NCI-H2196 treated with DMSO at 0.1 percent for 48 hours (cell line): Measurements from ENCODE around the gene GALNT12.

Source experiments
- DNase-seq: peaks from one replicate; lab custom pipeline; 2025; ENCODE audit not compliant: unreplicated experiment; lab: John Stamatoyannopoulos, UW

GALNT12 gene

DNA sequence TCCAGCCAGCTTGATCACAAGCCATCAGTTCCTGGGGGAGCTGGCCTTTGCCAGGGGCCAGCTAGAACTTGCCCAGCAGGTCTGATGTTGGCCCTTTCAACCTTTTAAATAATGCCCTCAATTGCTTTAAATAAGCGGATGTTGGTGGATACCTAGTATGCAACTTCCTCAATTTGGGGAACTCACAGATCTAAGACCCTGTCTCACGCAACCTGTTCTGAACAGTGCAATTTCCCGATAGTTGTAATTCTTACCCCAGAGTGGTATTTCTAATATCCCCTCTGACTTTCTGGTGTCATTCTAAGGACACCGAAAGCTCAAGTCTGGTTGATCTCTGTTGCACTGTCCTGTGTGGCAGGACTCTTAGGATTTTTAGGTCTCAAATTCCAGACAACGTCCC is 23.1 kb downstream of the GALNT12 start:
- DNase-seq, result no peak

DNA sequence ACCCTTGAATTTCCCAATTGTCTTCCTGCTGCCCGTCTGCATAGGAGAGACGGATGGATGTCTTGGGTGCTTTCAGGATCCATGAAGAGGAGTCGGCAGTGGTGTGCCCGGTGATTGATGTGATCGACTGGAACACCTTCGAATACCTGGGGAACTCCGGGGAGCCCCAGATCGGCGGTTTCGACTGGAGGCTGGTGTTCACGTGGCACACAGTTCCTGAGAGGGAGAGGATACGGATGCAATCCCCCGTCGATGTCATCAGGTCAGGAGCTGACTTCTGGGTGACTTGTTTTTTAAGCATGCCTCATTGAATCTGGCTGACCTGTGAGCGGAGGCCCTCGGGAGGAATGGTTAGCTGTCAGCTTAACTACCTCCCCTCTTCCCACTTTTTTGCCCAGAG is 24.2 kb downstream of the GALNT12 start:
- no peak for DNase-seq

DNA sequence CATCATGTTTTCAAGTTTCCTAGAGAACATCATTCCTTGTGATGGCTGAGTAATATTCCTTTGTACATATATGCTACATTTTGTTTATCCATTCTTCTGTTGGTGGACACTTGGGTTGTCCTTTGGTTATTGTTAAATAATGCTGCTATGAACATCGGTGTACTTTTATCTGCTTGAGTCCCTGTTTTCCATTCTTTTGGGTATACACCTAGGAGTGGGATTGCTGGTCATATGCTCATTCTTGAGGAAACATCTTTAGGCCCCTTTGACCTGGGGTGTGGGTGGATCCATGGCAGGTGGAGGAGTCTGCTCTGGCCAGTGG is 25.3 kb downstream of the GALNT12 start:
- DNase-seq, result no peak

DNA sequence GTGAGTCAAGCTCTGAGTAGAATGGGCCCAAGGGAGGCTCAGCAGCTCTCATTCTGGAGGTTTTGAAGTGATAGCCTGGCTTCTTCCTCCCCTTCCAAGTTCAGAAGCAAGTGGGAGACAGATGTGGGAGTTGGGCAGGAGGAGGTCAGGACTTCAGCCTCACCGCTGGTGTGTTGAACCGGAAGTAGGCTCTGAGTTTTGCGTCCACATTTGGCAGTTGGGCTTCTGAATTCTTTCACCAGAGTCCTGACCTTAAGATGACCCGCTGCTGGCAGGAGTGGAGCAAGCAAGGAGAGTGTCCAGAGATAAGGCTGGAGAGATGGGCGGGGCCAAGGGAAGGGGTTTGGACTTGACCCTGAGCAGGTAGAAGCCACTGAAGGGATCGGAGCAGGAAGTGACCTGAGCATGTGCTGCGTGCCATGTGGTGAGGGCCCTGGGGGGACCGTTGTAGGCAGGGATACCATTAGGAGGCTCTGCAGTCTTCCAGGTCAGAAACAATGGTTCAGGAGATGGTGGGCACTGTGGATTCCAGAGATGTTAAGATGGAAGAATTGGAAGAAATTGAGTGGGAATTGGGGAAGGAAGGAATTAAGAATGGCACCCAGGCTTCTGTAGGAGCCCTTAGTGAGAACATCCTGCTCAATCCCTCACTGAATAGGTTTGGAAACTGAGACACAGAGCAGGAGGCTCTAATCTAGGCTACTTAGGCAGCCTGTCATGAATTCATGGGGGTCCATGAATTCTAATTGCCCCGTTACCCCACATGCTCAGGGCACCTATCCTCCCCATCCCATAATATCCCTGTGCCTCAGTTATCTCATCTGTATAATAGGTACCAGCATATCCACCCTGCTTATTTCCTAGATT is 25.9 kb downstream of the GALNT12 start:
- DNase-seq, result no peak

DNA sequence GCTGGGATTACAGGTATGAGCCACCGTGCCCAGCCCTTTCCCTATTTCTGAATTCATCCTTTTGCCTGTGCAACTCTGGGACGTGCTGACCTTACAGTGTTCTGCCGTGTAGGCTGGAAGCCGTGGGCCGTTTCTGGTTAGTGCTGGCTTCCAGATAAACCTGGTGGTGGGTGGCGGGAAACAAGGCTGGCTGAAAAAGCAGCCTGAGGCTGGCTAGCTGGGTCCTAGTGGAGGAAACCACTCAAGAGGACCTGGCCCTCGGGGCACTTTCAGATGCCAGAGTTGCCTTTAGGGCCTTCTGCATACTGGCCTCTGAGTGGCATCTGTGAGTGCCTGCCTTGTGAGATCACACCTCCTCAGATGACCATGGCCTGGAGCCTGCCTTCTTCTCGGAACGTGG is 26.9 kb downstream of the GALNT12 start:
- DNase-seq, result no peak

DNA sequence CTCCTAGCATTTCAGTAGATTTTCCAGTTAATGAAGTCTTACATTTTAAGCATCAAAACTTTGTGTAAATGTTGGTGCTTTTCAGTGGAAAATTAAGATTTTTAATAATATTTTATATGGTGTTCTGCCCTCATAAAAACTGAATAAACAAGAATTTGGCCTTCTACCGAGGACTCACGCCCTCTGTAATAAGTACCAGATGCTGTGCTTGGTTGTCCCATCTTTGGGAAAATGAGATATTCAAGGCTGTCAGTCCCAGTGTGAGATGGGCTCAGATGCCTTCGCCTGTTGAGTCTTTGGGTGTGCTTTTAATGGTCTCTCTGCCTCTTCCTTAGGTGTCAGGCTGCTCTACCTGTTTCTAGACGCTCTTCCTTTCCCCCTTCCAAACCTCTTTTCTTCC is 28.7 kb downstream of the GALNT12 start:
- no peak for DNase-seq

DNA sequence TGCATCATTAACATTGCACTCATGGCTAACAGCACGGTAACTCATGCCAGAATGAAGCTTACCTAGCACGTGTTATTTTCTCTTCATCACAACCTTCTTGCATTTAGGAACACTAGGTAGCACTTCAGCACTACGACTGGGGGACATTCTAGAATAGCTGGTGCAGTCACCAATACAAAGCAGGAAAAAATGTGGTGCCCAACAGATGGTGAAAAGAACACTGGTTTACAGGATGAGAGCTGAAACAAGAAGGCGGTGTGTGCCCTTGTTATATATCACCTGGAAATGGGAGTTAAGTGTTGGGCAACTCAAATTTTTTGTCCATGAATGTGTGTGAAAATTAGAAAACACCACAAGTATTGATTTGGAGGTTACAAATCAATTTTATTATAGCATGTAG is 30.0 kb downstream of the GALNT12 start:
- no peak for DNase-seq

DNA sequence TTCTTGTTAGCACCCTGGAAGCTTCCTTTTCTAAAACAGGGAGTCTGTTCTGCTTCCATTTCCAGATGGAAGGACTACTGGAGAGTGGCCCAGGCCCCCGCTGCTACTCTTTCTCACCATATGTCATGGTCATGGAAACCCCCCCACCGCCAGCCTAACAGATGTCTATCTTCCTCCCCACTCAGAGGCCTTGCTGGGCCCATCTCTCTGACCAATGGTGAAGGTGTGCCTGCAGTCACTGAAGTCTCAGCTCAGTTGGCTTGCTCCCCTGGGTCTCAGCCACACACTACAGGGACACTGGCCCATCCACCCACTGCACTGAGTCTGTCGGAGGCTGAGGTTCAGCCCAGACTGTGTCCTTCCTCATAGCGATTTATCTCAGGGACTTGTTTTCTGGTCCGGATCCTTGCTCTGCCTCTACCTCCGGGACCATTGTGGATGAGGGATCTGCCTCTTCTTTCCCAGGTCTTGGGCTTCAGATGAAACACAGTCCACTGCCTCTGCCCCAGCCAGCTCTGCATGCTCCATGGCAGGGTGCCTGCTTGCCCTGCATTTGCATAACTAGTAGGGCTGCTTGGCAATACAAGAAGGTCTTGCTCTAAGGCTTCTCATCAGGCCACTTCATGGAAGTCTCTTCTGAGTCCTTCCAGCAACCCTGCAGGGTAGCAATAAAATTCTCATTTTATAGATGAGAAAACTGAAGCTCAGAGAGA is 30.8 kb downstream of the GALNT12 start:
- DNase-seq, result no peak

DNA sequence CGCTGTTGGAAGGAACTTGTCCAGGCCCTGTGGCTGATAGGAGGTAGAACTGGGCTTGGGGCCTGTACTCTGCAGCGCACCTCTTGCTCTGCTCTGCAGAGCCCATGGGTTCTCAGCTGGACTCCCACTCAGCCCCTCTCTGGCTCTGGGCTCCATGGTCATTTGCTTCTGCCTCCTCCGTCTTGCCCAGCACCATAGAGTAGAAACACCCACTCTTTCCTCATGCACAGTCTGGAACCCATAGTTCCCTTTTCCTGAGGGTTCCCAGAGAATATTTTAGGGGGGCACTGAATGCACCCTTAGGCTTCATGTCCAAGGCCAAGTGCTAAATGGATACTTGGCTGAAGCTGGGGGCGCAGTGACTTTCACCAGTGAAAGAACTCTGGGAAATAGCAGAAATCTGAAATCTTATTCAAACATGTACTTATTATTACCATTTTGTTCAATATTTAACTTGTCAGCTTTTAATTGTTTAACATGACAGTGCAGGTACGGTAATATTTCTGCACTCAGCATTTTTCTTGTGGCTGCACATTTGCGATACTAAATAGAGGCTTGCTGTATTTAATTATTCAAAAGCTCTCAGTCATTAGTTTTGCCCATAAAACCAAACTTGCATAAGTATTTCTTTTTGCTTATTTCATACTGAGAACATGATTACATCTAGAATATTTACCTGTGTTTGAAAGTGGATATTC is 31.5 kb downstream of the GALNT12 start:
- no peak for DNase-seq

DNA sequence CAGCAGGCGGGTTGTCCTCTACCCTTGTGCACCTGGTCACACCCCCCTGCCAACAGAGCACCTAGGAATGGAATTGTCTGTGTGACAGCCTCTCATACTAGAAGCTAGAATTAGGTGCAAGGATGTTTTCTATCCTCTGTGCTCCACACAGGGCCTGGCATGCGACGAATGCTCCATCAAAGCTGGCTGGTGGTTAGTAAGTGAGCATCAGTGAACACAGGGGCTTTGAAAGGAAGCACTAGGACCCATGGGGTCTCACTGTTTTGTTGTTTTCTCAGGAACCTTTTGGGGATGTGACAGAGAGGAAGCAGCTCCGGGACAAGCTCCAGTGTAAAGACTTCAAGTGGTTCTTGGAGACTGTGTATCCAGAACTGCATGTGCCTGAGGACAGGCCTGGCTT is 32.3 kb downstream of the GALNT12 start:
- no peak for DNase-seq

DNA sequence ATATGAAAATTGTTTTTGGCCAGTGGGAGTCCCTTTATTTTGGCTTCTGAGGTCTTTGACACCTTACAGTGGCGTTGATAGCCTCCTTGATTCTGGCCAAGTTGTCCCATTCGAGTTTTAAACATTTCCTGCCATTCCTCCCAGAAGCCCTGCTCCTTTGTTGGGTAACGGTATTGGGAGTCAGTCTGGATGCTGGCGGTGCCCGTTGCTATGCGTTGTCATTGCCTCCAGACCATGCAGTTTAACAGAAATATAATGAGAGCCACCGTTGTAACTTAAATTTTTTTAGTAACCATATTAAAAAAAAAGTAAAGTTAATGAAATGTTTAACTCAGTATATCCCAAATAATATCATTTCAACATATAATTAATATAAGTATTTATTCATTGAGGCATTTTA is 35.0 kb downstream of the GALNT12 start:
- DNase-seq, result no peak

DNA sequence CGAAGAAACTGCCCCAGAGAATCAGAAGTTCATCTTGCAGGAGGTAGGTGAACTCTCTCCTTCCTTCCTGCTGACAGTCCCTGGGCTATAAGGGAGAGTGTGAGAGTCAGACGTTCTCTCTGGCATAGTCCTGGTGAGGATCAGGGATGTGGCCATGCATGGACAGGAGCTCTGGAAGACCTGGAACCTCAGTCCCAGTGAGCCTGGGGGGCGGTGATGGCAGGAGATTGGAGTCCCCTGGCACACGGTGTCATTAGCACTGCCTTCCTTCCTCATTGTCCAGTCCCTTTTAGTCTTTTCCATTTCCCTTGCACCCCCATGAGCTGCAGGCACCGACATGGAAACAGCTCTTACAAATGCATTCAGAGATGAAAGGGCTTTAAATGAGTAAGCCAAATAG is 38.6 kb downstream of the GALNT12 start:
- no peak for DNase-seq

DNA sequence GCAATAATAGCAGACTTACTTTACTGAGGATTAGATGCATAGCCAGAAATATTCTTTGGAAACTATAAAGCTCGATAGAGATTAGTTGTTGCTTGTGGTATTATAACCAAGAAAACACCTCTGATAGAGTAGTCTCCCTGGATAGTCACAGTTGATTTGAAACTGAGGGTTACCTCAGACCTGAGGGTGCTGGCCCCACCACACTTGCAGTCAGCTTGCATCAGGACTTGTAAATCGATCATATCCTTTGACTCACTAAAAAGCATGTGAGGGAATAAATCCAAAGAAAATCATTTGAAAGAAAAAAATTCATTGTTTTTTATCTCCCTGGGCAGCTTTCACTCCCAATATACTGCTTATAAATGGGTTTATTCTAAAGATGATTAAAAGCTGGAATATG is 39.4 kb downstream of the GALNT12 start:
- DNase-seq, result no peak

DNA sequence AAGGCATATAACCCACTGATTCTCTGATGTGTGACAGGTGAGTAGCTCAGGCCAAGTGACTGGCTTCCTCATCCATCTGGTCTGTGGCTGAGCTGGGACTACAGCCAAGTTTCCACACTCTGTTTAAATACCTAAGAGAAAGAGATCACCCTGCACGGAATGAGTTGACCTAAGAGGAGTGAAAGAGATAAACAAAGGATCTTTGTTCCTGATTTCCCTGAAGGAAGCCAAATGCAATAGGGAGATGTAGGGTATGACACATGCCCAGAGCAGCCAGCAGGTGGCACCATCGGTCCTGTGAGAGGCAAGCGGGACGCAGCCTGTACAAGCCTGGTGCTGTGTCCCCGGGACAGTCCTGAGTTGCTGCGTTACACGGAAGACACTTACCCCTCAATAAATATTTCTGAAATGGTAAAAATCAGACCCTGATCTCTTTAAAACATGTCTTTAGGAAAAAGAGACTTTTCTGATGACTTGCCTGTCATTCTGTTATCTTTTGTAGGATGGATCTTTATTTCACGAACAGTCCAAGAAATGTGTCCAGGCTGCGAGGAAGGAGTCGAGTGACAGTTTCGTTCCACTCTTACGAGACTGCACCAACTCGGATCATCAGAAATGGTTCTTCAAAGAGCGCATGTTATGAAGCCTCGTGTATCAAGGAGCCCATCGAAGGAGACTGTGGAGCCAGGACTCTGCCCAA is 41.1 kb downstream of the GALNT12 start:
- DNase-seq, result peak; percentile 93

DNA sequence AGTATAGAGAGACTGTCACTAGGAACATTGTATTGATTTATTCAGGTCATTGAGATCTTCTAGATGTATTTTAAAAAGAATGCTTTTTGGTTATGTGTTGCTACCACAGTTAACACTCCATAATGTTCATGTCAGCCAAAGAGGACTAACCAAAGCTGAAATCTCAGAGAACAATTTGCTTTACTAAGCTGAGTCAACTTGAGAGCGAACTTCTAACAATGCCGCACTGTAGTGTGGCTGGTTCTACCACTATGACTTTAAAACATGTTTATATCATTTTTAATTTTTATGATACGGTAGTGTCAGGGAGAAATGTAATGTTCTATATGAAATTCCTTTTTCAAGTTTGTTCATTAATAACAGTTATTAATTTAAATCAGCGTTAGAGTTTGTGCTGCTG is 42.1 kb downstream of the GALNT12 start:
- DNase-seq, result no peak

DNA sequence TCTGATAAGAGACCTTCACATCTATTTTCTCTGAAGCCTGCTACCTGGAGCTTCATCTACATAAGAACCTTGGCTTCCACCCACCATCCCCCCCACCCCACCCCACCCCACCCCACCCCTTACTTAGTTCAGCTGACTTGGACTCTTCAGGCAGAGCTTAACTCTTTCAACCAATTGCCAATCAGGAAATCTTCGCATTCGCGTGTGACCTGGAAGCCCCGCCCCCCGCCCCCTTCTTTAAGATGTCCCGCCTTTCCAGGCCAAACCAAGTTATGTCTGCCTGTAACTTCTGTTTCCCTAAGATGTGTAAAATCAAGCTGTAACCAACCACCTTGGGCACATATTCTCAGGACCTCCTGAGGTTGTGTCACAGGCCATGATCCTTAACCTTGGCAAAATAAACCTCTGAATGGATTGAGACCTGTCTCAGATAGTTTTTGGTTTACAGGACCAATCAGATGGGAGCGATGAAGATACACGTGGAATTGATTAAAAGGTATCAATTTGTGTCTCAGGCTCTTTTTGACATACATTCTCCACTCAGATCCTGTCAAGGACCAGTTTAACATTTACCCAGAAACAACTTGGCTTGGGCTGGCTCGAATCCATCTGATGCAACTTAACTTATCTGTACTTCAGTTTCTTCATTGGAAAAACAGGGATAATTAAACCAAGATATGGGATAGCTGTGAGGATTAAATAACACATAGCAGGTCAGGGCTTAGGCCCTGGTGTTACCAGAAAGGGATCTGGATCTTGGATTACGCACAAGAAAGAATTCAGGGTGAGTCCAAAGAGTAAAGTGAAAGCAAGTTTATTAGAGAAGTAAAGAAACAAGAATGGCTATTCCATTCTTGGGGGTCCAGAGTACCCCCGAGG is 43.6 kb downstream of the GALNT12 start:
- DNase-seq, result no peak

DNA sequence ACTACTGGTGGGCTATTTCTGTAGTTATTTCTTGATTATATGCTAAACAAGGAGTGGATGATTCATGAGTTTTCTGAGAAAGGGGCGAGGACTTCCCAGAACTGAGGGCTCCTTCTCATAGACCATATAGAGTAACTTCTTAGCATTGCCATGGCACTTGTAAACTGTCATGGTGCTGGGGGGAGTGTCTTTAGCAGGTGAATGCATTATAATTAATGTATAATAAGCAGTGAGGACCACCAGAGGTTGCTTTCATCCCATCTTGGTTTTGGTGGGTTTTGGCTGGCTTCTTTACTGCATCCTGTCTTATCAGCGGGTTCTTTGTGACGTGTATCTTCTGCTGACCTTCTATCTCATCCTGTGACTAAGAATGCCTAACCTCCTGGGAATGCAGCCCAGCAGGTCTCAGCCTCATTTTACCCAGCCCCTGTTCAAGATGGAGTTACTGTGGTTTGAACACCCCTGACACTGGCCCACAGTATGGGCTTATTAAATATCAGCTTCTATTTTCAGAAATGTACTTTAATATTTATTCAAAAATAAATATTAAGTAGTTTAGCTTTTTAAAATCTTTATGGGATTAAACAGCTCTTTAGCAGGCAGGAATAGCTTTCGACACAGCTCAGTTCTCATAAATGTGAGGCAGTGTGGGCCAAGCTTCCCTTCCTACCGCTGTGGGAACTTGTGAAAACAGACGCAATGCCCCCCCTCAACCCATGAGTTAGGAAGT is 44.4 kb downstream of the GALNT12 start:
- no peak for DNase-seq

DNA sequence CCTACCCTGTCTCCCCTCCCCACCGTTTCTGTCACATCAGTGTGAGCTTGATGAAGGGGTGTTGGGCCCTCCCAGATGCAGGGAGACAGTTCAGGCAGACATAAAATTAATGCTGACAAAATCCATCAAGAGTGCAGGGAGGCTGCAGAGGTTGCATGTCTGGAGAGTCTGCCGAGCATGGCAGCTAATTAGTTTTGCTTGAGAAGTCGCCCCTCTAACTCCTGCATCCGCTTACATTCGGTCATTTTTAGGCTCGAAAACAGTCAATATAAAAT is 44.9 kb downstream of the GALNT12 start:
- no peak for DNase-seq

DNA sequence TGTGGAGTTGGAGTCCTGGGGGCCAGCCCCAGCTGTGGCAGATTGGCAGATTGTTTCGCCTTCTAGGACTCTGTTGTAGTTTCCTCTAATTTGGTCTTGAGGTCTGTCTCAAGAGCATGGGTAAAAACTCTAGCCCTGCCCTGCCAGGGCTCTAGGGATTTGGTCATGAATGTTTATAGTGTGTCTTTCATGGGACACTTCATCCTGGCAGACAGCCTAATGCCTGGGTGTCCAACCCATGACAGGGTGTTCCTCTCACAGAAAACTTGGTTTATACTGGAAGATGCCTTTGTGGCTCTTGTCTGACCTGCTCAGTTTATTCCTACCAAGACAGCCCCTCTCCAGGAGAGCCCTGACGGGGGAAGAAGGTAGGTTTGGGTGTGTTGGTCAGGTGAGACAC is 45.5 kb downstream of the GALNT12 start:
- DNase-seq, result no peak

DNA sequence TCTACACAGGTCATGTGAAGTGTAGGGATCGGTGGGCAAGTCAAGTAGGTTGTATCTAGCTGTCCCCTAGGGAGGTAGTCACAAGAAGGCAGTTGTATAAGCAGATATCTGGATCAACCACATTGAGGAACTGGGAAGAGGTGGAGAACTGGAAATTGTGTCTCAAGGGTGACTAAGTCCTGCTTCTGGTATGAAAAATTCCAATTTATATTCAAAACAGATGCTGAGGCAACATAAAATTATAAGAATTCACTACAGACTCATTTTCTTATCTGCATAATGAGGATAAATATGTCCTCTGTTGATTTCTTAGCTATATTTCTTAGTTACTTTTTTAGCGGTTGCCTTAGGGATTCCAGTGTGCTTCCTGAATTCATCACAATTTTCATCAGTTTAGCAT is 46.8 kb downstream of the GALNT12 start:
- DNase-seq, result no peak
